Thyroid gland (tissue), 4 donors: Measurements from ENCODE around the gene ZNF548. TPM values are rescaled to one million over a fixed set of nuclear protein-coding genes. Genes with fewer than 3 reads are reported as not detected.

Source experiments
- DNase-seq, 2 donors: peaks; one replicate each; pipeline ENCODE4 v3.0.0-alpha.2; 2019
- H3K27ac ChIP-seq, 3 donors: fragments of 200-600 bp; sonication (generic); 1 replicate in 2 of 3; 2 replicates in 1 of 3; pipeline ENCODE4 v1.5.1; 2016 to 2019; ENCODE audit warnings: mild to moderate bottlenecking in 1 of 3, moderate library complexity in 1 of 3
- H3K27me3 ChIP-seq: fragments of 200-600 bp; sonication (generic); one replicate; pipeline ENCODE4 v1.5.1; 2019
- H3K36me3 ChIP-seq, 2 donors: fragments of 200-600 bp; sonication (generic); one replicate each; pipeline ENCODE4 v1.5.1; 2016 to 2019
- H3K4me1 ChIP-seq, 2 donors: fragments of 200-600 bp; sonication (generic); one replicate each; pipeline ENCODE4 v1.5.1; 2017 to 2019
- H3K4me3 ChIP-seq, 3 donors: fragments of 200-600 bp; sonication (generic); replicated peaks in 1 of 3; 1 replicate in 2 of 3; 2 replicates in 1 of 3; pipeline ENCODE4 v1.5.1; 2016; ENCODE audit warnings: mild to moderate bottlenecking in 1 of 3
- H3K9me3 ChIP-seq: fragments of 200-600 bp; sonication (generic); one replicate; pipeline ENCODE4 v1.5.1; 2017
- CTCF ChIP-seq, 6 experiments: fragments of 200-600 bp in 3 of 6; fragments of 450-650 bp in 3 of 6; sonication (generic) in 3 of 6; IDR thresholded peaks; one replicate each; pipeline ENCODE4 v1.5.1; 2016 to 2019; ENCODE audit warnings: antibody characterized with exemption in 6 of 6, mild to moderate bottlenecking in 2 of 6, inconsistent platforms in 1 of 6, moderate library complexity in 1 of 6
- POLR2A ChIP-seq, 2 donors: fragments of 450-650 bp; IDR thresholded peaks; one replicate each; pipeline ENCODE4 v1.6.1; 2017; ENCODE audit warnings: antibody characterized with exemption in 2 of 2, mild to moderate bottlenecking in 2 of 2, moderate library complexity in 1 of 2
- WGBS, 2 donors: methylation state at CpG; one replicate each; pipeline ENCODE4 v1.1.5; 2017; 5-methylcytosine and 5-hydroxymethylcytosine counted together
- intact Hi-C: fragments of 100-400 bp; cut with DNase I; formaldehyde crosslinking; loops from one replicate; pipeline ENCODE4 v1.15.1; 2023
- total RNA-seq, 4 donors: library from RNA; depleted of rRNA; stranded (reverse); fragments of >200 nt; gene quantifications; one replicate each; pipeline ENCODE4 v1.2.3, GENCODE V29; 2016

The ZNF548 gene
- total RNA-seq, 4 donors from 2014 or later, result 22.3 to 31.0 (median 28.1) TPM

- Histone ChIP-seq H3K36me3 (peaks cover 0 to 4% of the 10 kb centered on the region in 2 donors), H3K9me3 (no peaks in the 10 kb centered on the region), H3K27me3 (no peaks in the 10 kb centered on the region), H3K4me1 (peaks cover 14 to 18% of the 10 kb centered on the region in 2 donors), H3K27ac (peak within 1 kb of the TSS in 2 of 3 donors; percentile 21 to 33), H3K4me3 (peak within 1 kb of the TSS; percentile 42 to 89 (median 80))
- peak; percentile 99 to 100 for DNase-seq
- intact Hi-C loops, result no loop called here
- TF ChIP-seq POLR2A (IDR thresholded peaks at IDR 0.05), result peak in 1 of 2 donors; percentile 45
- TF ChIP-seq CTCF (IDR thresholded peaks at IDR 0.05), result no peak
- 0 to 1% methylated on average over 24 to 48 of the region's 61 CpGs for WGBS, 2 donors
Measured at GRCh38 chr19:57435062-57435978, 45.7 kb downstream of the ZNF548 start, which contains the start of gene ZNF749. Gene ZNF749, plus strand, starts transcription at chr19:57435325. Its CDS starts 254 bp downstream, at chr19:57435579.

- Histone ChIP-seq H3K4me3 (peak overlapping the region in 1 of 3 donors; percentile 89), H3K27me3 (no peaks in the 10 kb centered on the region), H3K27ac (no peak overlapping the region), H3K36me3 (peaks cover 0 to 4% of the 10 kb centered on the region in 2 donors), H3K4me1 (peaks cover 14 to 18% of the 10 kb centered on the region in 2 donors), H3K9me3 (no peaks in the 10 kb centered on the region)
- WGBS, 2 donors, result 75 to 89% methylated on average over 1 of the region's 1 CpG
- intact Hi-C loops, result no loop called here
- no peak for DNase-seq
- TF ChIP-seq POLR2A (IDR thresholded peaks at IDR 0.05) (no peak), CTCF (IDR thresholded peaks at IDR 0.05) (no peak)
Measured at GRCh38 chr19:57436417-57436816, 46.8 kb downstream of the ZNF548 start.

GRCh38 chr19:57437931-57438330 is 48.3 kb downstream of the ZNF548 start:
- H3K9me3 ChIP-seq, result no peaks in the 10 kb centered on the region
- H3K4me3 ChIP-seq, result no peak overlapping the region
- peaks cover 0 to 4% of the 10 kb centered on the region in 2 donors for H3K36me3 ChIP-seq
- H3K4me1 ChIP-seq, result peaks cover 16 to 18% of the 10 kb centered on the region in 2 donors
- no peak overlapping the region for H3K27ac ChIP-seq
- H3K27me3 ChIP-seq, result no peaks in the 10 kb centered on the region
- no peak for DNase-seq
- TF ChIP-seq POLR2A (IDR thresholded peaks at IDR 0.05), result no peak
- TF ChIP-seq CTCF (IDR thresholded peaks at IDR 0.05), result no peak
- WGBS, 2 donors, result 66 to 93% methylated on average over 4 of the region's 4 CpGs
- intact Hi-C loops, result no loop called here

GRCh38 chr19:57438925-57439324 is 49.3 kb downstream of the ZNF548 start:
- Histone ChIP-seq H3K27me3 (no peaks in the 10 kb centered on the region), H3K4me3 (no peak overlapping the region), H3K9me3 (no peaks in the 10 kb centered on the region), H3K27ac (no peak overlapping the region), H3K4me1 (peaks cover 18 to 22% of the 10 kb centered on the region in 2 donors), H3K36me3 (peaks cover 0 to 4% of the 10 kb centered on the region in 2 donors)
- DNase-seq, result no peak
- no peak for TF ChIP-seq CTCF (IDR thresholded peaks at IDR 0.05)
- TF ChIP-seq POLR2A (IDR thresholded peaks at IDR 0.05), result no peak
- WGBS, 2 donors, result 84 to 87% methylated on average over 9 of the region's 9 CpGs
- intact Hi-C loops, result no loop called here
